Panc1 (cell line): Measurements from ENCODE around the gene PSG6. TPM values are rescaled to one million over a fixed set of nuclear protein-coding genes. Genes with fewer than 3 reads are reported as not detected.
"Not testable (repeated sequence)": the region's sequence is repeated elsewhere in the genome, so short reads cannot be mapped to it uniquely, and the experiment has no call there.

Experiments
- ATAC-seq: fragments of 200-7000 bp; cut with Tn5 transposase; 2 replicates; pipeline ENCODE4 v1.9.1; 2020; ENCODE audit warnings: mild to moderate bottlenecking, moderate library complexity
- BruUV-seq: library from RNA; stranded (reverse); fragments of 400-500 nt; replicated peaks from 2 replicates; lab custom pipeline; 2021; lab: Mats Ljungman, UMichigan
- CTCF ChIA-PET: fragments of 300-600 bp; sonication (Branson Sonifier 250); formaldehyde crosslinking; loops from one replicate; lab custom pipeline; 2022; ENCODE audit warnings: antibody characterized with exemption; lab: Charles Lee
- POLR2A ChIA-PET: fragments of 300-600 bp; sonication (Branson Sonifier 250); formaldehyde crosslinking; loops from one replicate; lab custom pipeline; 2022; ENCODE audit warnings: antibody characterized with exemption; lab: Charles Lee
- DNase-seq: peaks from one replicate; pipeline ENCODE4 v3.0.0-alpha.2; 2010; ENCODE audit warnings: low read depth, low spot score
- H3K27ac ChIP-seq: 2 replicates; pipeline ENCODE4 v1.5.1; 2011; ENCODE audit warnings: mild to moderate bottlenecking, low read length, inconsistent platforms
- H3K27me3 ChIP-seq: fragments of 200-500 bp; sonication (Bioruptor generic); 2 replicates; pipeline ENCODE4 v1.6.0; 2014; ENCODE audit warnings: low read length, inconsistent platforms; ENCODE audit not compliant: control insufficient read depth, insufficient read depth
- H3K36me3 ChIP-seq: fragments of 200-500 bp; sonication (Bioruptor generic); 2 replicates; pipeline ENCODE4 v1.5.1; 2014; ENCODE audit warnings: inconsistent platforms, mild to moderate bottlenecking, low read length, moderate library complexity; ENCODE audit not compliant: control insufficient read depth, insufficient read depth
- H3K4me1 ChIP-seq: 2 replicates; pipeline ENCODE4 v1.5.1; 2011; ENCODE audit warnings: inconsistent platforms, mild to moderate bottlenecking, low read length, moderate library complexity; ENCODE audit not compliant: control insufficient read depth, insufficient read depth
- H3K4me3 ChIP-seq, 2 experiments: 2 replicates each; pipeline ENCODE4 v1.5.1; 2011 to 2012; ENCODE audit warnings: low read depth in 2 of 2, low read length in 2 of 2, mild to moderate bottlenecking in 2 of 2, inconsistent platforms in 1 of 2, moderate library complexity in 1 of 2
- H3K9me3 ChIP-seq: fragments of 200-500 bp; sonication (Bioruptor generic); 2 replicates; pipeline ENCODE4 v1.5.1; 2014; ENCODE audit warnings: low read depth, mild to moderate bottlenecking, inconsistent platforms, low read length, moderate library complexity; ENCODE audit not compliant: control insufficient read depth, insufficient read depth
- in situ Hi-C: cut with HindIII; loops from 2 replicates; pipeline ENCODE4 v1.10.0; 2016; ENCODE audit warnings: low sequenced_read_pairs, low pct_unique_long_range_greater_than_20kb
- intact Hi-C: fragments of 100-400 bp; cut with micrococcal nuclease; formaldehyde crosslinking; loops from one replicate; pipeline ENCODE4 v1.10.0; 2022; ENCODE audit not compliant: unreplicated experiment
- total RNA-seq: library from RNA; stranded (reverse); gene quantifications from one replicate; pipeline ENCODE4 v1.2.1, GENCODE V29; 2021; ENCODE audit not compliant: unreplicated experiment

PSG6 gene
- total RNA-seq, 1 experiment from 2014 or later, result not detected

DNA sequence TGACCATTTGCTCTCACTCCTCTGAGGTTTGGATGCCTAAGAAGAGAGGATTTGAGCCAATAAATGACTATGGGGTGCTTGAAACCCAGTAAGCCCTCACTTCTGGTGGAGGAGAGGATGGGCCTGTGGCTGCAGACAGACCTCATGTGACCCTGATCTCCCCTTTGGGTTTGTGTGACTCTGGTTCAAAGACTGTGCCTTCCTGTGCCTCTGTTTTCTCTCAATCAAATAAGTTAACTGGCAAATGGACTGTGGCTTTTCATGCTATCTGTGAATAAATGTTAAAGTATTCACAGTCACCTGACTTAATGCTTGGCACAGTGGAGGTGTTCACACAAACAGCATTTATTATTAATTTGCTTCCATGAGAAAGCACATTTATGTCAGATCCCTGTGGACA, 64.9 kb downstream of the PSG6 start:
- CTCF ChIA-PET, in situ Hi-C loops, BruUV-seq: not testable (repeated sequence)

More for the DNA sequence above, 64.9 kb downstream of the PSG6 start:
- POLR2A ChIA-PET, H3K27ac ChIP-seq, H3K36me3 ChIP-seq, ATAC-seq, H3K27me3 ChIP-seq, H3K4me1 ChIP-seq, H3K9me3 ChIP-seq, DNase-seq, H3K4me3 ChIP-seq: not testable (repeated sequence)
- intact Hi-C loops, result loop anchor here (10.0 kb wide), 1 partner anchor 58 kb away; no protein-coding TSS in a partner anchor

Other genes starting within 250 kb of the PSG6 start
- not detected for gene PSG3, start 177.4 kb downstream of the PSG6 start, total RNA-seq
- gene PSG8, start 152.2 kb downstream of the PSG6 start, total RNA-seq, result not detected
- gene PSG1, start 38.2 kb downstream of the PSG6 start, total RNA-seq, result not detected
- not detected for gene PSG7, start 19.3 kb upstream of the PSG6 start, total RNA-seq
- gene PSG11, start 108.6 kb upstream of the PSG6 start, total RNA-seq, result not detected
- not detected for gene PSG2, start 164.8 kb upstream of the PSG6 start, total RNA-seq